ENCODE data around the gene C11orf91.

The C11orf91 gene

GRCh38 chr11:33713856-33714398 lies 13.3 kb upstream of the C11orf91 start:
- Histone ChIP-seq H2AFZ (ENCODE audit: low read length) (no peak overlapping the region), H3K79me2 (ENCODE audit: insufficient read depth, low read length) (no peaks in the 10 kb centered on the region), H3K27me3 (ENCODE audit: insufficient read depth, low read length, poor library complexity, severe bottlenecking) (no peaks in the 10 kb centered on the region), H3K4me1 (ENCODE audit: insufficient read depth, low read length, poor library complexity, severe bottlenecking) (no peaks in the 10 kb centered on the region), H3K9me2 (replicated peaks; ENCODE audit: low read depth, low read length) (no peaks in the 10 kb centered on the region), H3F3A (ENCODE audit: low read depth) (no peaks in the 10 kb centered on the region), H3K9me3 (ENCODE audit: insufficient read depth, low read depth, low read length) (no peaks in the 10 kb centered on the region), H4K20me1 (ENCODE audit: insufficient read depth, low read length, poor library complexity, severe bottlenecking) (no peaks in the 10 kb centered on the region), H3K36me3 (ENCODE audit: insufficient read depth, low read length) (peaks cover 66% of the 10 kb centered on the region; the same call in 1 of the 2 replicates), H3K4me3 (ENCODE audit: low read length, poor library complexity, severe bottlenecking) (no peak overlapping the region), H3K4me2 (ENCODE audit: low read depth, low read length, poor library complexity, severe bottlenecking) (no peak overlapping the region), H3K9ac (ENCODE audit: low read depth, low read length, poor library complexity, severe bottlenecking) (no peak overlapping the region)
- TF ChIP-seq EZH2phosphoT487 (IDR thresholded peaks at IDR 0.05; ENCODE audit: borderline replicate concordance) (no peak), CTCF (conservative IDR thresholded peaks at IDR 0.05; ENCODE audit: low read length) (no peak)

GRCh38 chr11:33713151-33713855 lies 12.7 kb upstream of the C11orf91 start:
- Histone ChIP-seq H4K20me1 (ENCODE audit: insufficient read depth, low read length, poor library complexity, severe bottlenecking) (no peaks in the 10 kb centered on the region), H3K9me2 (replicated peaks; ENCODE audit: low read depth, low read length) (no peaks in the 10 kb centered on the region), H3K4me1 (ENCODE audit: insufficient read depth, low read length, poor library complexity, severe bottlenecking) (no peaks in the 10 kb centered on the region), H3K27me3 (ENCODE audit: insufficient read depth, low read length, poor library complexity, severe bottlenecking) (no peaks in the 10 kb centered on the region), H3K4me2 (ENCODE audit: low read depth, low read length, poor library complexity, severe bottlenecking) (no peak overlapping the region), H3K79me2 (ENCODE audit: insufficient read depth, low read length) (no peaks in the 10 kb centered on the region), H2AFZ (ENCODE audit: low read length) (no peak overlapping the region), H3K9ac (ENCODE audit: low read depth, low read length, poor library complexity, severe bottlenecking) (no peak overlapping the region), H3F3A (ENCODE audit: low read depth) (no peaks in the 10 kb centered on the region), H3K4me3 (ENCODE audit: low read length, poor library complexity, severe bottlenecking) (no peak overlapping the region), H3K36me3 (ENCODE audit: insufficient read depth, low read length) (peaks cover 72% of the 10 kb centered on the region; the same call in 1 of the 2 replicates), H3K9me3 (ENCODE audit: insufficient read depth, low read depth, low read length) (no peaks in the 10 kb centered on the region)
- no peak for TF ChIP-seq CTCF (conservative IDR thresholded peaks at IDR 0.05; ENCODE audit: low read length)
- TF ChIP-seq EZH2phosphoT487 (IDR thresholded peaks at IDR 0.05; ENCODE audit: borderline replicate concordance): no peak

GRCh38 chr11:33712436-33712835 lies 11.8 kb upstream of the C11orf91 start:
- H3K4me3 ChIP-seq (ENCODE audit: low read length, poor library complexity, severe bottlenecking): no peak overlapping the region
- TF ChIP-seq CTCF (conservative IDR thresholded peaks at IDR 0.05; ENCODE audit: low read length) (no peak), EZH2phosphoT487 (IDR thresholded peaks at IDR 0.05; ENCODE audit: borderline replicate concordance) (no peak)
- no peak overlapping the region for H3K9ac ChIP-seq (ENCODE audit: low read depth, low read length, poor library complexity, severe bottlenecking)
- H3K4me1 ChIP-seq (ENCODE audit: insufficient read depth, low read length, poor library complexity, severe bottlenecking): no peaks in the 10 kb centered on the region
- H4K20me1 ChIP-seq (ENCODE audit: insufficient read depth, low read length, poor library complexity, severe bottlenecking): no peaks in the 10 kb centered on the region
- no peak overlapping the region for H2AFZ ChIP-seq (ENCODE audit: low read length)
- no peaks in the 10 kb centered on the region for H3K79me2 ChIP-seq (ENCODE audit: insufficient read depth, low read length)
- no peaks in the 10 kb centered on the region for H3K9me3 ChIP-seq (ENCODE audit: insufficient read depth, low read depth, low read length)
- no peaks in the 10 kb centered on the region for H3K9me2 ChIP-seq (replicated peaks; ENCODE audit: low read depth, low read length)
- peaks cover 71% of the 10 kb centered on the region; the same call in 1 of the 2 replicates for H3K36me3 ChIP-seq (ENCODE audit: insufficient read depth, low read length)
- no peak overlapping the region for H3K4me2 ChIP-seq (ENCODE audit: low read depth, low read length, poor library complexity, severe bottlenecking)
- no peaks in the 10 kb centered on the region for H3K27me3 ChIP-seq (ENCODE audit: insufficient read depth, low read length, poor library complexity, severe bottlenecking)
- H3F3A ChIP-seq (ENCODE audit: low read depth): no peaks in the 10 kb centered on the region

All from Loucy (cell line).